Activated effector memory CD4-positive, alpha-beta T cell treated with anti-CD3 and anti-CD28 coated beads, Interleukin-2, amount 50 U/mL, for 16 hours (primary cell): ENCODE data around the gene CPLANE1.
"Not testable (repeated sequence)": the region's sequence is repeated elsewhere in the genome, so short reads cannot be mapped to it uniquely, and the experiment has no call there.

Experiments
- DNase-seq: peaks from one replicate; pipeline ENCODE4 v3.0.0-alpha.2; 2020

Gene CPLANE1

DNA sequence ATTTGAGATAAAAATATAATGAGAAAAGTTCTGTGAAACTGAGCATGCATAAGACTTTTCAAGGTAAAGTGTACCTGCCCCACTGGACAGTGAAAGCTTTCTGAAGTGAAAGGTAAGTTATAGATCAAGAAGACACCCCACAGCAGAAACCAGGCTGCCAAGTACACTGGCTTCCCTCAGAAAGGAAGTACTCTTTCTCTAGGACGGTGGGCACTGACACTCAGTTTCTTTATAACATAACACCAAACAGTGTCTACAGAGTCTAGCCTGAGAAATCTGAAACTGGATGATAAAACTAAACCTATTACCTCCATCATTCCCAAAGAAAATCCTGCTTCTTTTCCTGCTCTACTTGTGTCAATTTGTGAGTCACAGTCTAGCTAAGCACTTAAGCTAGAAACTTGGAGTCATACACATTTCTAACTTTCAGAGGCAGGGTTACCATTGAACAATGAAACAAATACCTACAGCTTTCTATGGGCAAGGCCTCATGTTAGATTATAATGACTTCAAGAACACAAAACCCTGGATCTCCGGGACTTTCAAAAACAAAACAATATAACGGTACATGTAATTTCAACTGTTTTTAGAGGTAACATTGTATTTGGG is 136.7 kb downstream of the CPLANE1 start:
- no peak for DNase-seq

DNA sequence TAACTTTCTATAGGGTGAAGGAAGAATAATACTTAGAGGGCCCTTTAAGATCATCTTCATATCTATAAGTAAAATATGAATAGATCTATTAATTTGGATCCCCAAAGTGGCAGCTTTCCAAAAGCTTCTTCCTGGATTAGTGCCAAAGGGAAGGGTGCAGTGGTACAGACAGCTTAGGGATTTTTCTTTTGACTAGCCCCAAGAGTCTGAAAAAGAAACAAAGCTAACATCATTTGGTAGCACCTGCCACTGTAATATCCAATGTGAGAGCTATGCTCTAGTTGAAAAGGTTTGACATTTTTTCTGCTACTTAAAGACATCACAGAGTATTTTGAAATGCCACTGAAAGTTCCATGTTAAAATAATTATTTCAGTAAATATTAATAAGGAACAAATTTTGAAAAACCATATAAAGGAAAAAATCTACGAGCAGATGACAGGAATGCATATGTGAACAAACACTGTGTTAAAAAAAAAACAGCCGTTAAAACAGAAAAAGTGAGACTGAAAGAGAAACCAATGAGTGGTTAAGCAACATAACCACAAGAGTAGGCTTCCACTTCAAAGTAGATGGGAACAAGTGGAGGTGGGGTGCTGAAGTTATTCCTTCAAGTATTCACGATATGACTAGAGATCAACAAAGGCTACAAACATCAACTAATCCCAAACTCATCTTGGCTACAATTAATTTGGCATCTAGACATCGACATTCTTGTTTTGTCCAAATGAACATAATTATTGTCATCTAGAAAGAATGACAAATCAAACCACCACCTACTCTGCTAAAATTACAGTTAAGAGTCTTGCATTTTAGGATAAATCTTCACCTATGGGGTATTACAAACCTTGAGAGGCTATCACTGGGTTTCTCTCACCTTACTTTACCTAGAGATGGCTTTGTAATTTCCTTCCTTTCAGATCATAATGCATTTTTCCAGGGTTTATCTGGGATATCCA is 137.5 kb downstream of the CPLANE1 start:
- no peak for DNase-seq

DNA sequence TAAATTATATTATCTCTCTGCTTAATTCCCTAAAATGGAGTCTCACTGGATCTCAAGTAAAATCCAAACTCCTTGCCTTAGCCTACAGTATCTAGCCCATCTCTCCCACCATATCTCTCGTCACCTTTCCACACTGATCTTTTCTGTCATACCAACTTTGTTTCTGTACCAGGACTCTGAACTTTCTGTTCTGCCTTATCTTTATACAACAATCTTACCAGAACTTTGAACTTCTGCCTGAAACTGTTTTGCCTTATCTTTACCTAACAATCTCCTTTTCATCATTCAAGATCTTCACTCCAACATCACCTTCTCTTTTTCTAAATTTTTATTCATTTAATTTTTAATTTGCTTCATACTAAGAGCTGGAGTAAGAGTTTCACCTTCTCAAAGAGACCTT is 139.0 kb downstream of the CPLANE1 start:
- no peak for DNase-seq

DNA sequence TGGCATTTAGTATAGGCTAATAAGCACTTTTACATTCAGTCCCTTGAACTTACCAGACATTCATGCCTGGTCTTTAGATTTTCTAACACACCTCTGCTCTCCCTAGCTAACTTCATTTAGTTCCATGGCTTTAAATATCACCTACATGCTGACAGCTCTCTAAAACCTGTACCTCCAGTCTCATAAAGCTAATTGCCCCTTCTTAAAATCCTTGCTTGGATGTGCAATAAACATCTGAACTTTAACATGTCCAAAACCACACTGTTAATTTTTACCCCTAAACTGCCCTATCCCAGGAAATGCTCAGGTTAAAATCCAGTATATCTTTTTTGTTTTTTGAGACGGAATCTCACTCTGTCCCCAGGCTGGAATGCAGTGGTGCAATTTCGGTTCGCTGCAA is 139.8 kb downstream of the CPLANE1 start:
- DNase-seq, result no peak

DNA sequence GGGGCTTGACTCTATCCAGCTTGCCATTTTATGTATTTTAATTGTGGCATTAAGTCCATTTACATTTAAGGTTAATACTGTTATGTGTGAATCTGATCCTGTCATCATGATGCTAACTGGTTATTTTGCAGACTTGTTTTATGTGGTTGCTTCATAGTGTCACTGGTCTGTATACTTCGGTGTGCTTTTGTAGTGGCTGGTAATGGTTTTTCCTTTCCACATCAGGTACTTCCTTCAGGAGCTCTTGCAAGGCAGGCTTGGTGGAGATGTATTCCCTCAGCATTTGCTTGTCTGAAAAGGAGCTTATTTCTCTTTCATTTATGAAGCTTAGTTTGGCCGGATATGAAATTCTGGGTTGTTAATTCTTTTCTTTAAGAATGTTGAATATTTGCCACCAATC is 145.9 kb downstream of the CPLANE1 start:
- DNase-seq, result no peak

DNA sequence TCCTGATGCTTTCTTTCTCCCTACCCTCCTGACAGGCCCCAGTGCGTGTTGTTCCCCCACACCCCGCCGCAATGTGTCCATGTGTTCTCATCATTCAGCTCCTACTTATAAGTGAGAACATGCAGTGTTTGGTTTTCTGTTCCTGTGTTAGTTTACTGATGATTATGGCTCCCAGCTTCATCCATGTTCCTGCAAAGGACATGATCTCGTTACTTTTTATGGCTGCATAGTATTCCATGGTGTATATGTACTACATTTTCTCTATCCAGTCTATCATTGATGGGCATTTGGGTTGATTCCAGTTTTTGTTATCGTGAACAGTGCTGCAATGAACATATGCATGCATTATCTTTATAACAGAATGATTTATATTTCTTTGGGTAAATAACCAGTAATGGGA is 149.9 kb downstream of the CPLANE1 start:
- DNase-seq, result not testable (repeated sequence)

DNA sequence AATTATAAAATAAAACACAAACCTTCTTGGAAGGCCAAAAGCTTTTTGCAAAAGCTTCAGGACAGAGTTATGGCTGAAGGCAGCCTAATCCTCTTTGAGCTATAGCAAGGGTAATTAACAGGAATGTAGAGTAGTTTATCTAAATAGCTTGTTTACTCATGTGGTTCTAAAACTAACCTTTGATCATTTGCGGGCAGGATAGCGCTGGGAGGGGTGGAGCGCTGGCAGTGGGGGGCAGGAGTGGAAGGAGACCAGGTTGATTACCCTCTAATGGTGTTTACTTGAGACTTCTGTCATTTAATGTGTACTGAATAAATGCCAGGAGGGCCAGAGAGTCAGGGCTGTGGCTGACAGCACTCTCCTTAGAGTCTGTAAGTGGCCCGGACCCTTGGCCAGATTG is 155.4 kb downstream of the CPLANE1 start:
- not testable (repeated sequence) for DNase-seq

DNA sequence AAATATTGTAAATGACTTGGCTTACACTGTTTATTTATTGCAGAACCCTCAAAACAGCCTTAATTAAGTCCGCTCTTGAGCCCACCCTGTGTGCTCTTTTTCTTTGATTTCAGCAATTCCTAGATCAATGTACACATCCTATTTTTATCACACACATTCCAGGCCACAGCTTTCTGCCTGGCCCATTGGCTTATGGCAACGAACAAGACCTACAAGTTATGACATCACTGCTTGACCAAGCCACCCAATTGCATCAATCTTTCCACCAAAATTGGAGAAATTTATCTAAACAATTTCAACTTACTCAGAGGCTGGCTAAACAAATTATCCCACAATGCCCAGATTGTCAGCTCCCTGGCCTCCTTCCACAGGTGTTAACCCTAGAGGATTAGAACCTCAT is 158.4 kb downstream of the CPLANE1 start:
- no peak for DNase-seq

DNA sequence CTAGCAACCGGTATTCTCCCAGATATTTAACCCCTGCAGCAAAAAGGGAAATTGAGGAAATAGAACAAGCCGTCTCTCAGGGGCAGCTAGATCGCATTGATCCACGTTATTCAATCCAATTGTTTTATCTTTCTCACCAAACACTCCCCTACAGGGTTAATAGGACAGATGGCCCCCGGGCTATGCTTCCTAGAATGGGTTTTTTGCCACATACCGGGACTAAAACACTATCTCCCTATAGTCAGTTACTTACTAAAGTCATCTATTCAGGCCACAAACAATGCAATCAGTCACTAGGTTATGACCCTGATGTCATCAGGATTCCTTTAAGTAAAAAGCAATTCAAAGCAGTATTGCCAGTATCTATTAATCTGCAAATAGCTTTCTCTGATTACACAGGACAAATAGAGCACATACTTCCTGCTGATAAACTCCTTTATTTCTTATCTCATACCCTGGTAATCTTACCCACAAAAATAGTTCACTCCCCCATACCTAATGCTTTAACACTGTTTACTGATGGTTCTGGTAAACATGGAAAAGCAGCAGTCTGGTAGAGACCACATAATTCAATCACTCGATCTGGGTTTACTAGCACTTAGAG is 159.0 kb downstream of the CPLANE1 start:
- no peak for DNase-seq

DNA sequence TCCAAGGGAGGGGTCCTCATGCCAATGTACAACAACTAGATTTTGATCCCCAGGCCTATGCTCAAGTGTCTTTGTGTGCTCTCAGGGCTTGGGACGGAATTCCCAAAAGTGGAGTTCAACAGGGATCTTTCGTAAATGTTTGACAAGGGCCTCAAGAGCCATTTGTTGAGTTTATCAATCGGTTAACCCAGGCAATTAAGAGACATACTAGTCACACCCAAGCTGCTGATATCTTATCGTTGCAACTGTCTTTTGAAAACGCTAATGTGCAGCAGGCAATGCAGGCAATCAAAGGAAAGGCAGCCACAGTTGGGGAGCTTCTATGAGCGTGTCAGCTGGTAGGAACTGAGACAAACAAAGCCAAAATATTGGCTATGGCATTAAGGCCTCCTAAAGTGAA is 161.2 kb downstream of the CPLANE1 start:
- DNase-seq, result no peak

DNA sequence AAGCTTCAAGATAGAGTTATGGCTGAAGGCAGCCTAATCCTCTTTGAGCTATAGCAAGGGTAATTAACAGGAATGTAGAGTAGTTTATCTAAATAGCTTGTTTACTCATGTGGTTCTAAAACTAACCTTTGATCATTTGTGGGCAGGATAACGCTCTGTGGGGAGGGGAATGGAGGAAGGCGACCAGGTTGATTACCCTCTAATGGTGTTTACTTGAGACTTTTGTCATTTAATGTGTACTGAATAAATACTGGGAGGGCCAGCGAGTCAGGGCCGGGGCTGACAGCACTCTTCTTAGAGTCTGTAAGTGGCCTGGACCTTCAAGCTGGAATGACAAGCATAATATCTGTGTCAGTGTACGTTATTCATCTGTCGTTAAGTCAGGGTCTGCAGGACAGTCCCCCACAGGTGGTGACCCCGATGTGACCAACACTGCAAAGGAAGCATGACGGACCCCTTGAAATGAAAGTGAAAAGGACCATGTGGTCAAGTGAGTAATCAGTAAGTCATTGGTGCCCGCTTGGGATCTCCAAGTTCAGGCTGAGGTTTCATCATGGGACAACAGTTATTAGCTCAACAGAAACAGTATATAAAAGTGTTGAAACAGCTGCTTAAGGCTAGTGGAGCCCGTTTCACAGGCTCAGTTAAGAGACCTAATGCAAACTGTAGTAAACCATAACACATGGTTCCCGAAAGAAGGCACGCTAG is 162.6 kb downstream of the CPLANE1 start:
- no peak for DNase-seq

DNA sequence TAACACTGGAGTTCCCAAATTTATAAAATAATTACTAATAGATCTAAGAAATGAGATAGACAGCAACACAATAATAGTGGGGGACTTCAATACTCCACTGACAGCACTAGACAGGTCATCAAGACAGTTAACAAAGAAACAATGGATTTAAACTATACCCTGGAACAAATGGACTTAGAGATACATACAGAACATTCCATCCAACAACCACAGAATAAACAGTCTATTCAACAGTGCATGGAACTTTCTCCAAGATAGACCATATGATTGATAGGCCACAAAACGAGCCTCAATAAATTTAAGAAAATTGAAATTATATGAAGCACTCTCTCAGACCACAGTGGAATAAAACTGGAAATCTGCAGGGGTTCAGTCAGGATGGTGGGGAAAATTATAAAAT is 163.2 kb downstream of the CPLANE1 start:
- not testable (repeated sequence) for DNase-seq

DNA sequence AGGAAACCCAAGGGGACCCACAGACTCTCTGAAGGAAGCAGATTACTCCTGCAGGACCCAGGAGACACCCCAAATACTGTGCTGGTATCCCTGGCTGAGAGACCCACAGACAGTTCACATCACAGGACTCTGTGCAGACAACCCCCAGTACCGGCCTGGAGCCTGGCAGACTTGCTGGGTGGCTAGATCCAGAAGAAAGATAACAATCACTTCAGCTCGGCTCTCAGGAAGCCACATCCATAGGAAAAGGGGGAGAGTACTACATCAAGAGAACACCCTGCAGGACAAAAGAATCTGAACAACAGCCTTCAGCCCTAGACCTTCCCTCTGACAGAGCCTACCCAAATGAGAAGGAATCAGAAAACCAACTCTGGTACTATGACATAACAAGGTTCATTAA is 166.2 kb downstream of the CPLANE1 start:
- not testable (repeated sequence) for DNase-seq

DNA sequence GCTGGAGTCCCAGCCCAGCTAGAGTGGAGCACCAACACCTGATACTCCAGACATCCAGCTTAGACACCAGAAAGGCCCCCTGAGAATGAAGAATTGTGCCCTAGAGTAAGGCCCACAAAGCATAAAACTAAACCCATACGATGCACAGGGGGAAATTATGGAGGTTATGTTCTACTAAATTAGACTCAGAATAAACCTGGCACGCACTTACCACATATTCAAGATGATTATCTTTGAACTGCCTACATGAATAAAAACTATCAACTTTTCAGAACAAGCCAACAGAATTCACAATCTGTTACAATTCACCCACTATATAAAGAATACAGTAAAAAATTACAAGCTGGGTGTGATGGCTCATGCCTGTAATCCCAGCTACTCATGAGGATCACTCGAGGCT is 168.5 kb downstream of the CPLANE1 start:
- no peak for DNase-seq

DNA sequence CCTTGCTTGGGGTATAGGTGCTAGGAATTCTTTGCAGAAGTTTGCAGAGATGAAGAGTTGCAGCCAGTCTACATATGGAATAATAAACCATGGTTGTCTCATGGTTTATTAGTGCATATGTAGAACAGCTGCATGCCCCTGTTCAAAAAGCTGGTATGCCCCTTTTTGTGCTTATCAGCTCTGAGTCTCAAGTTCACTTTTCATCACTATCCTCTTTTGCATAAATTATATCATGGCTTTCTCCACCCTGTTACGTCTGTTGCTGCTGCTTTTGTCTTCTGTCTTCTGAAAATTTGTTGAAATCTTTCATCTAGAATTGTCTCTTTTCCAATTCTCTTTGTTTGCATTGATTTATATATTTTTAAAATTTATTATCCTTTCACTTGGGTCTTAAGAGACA is 172.0 kb downstream of the CPLANE1 start:
- no peak for DNase-seq

DNA sequence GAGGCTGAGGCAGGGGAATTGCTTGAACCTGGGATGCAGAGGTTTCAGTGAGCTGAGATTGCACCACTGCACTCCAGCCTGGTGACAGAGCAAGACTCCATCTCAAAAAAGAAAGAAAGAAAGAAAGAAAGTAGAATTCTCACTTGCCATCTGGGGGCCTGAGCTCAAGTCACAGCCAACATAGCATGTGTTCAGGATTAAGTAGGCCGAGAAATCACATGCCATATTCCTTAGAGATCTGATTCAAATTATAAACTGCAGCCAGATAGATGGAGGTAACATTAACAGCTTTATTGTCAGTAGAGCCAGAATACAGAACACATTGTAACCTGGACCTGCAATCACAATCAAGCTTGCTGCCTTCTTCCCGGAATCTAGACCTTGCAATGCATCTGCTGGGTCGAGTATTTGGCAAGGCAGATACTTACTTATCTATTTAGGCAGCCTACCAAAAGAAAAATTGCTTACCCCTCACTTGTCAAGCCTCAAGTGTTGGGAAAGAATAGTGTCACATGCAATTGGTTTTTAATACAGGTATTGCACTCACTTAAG is 173.7 kb downstream of the CPLANE1 start:
- DNase-seq, result no peak

DNA sequence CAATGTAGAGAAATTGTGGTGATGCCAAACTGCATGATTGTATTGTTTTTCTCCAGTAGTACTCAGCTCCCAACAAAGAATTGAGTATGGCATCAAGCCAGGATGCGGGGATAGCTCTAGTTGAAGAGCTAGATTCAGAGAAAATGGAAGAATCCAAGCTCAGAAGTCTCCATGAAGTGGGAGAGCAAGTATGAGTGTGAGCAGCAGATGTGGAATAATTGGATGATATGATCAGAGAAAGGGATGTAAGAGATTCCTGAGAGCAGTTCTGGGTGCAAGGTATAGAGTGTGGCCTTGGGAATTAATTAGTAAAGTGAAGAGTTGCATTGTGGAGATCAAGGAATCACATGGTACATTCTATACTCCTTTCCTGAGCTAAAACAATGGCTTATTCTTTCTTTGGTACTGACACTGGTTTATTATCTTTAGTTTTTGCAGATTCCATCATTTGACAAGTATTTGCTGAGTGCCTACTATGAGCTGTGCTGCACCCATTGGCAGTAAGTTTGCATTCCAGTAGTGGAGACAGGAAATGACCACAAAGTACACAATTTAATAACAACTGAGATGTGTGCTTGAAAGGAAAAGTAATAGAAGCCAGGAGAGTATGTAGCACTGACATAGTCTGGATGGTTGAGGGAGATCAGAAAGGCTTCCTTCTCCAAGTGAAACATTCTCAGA is 177.1 kb downstream of the CPLANE1 start:
- DNase-seq, result no peak

DNA sequence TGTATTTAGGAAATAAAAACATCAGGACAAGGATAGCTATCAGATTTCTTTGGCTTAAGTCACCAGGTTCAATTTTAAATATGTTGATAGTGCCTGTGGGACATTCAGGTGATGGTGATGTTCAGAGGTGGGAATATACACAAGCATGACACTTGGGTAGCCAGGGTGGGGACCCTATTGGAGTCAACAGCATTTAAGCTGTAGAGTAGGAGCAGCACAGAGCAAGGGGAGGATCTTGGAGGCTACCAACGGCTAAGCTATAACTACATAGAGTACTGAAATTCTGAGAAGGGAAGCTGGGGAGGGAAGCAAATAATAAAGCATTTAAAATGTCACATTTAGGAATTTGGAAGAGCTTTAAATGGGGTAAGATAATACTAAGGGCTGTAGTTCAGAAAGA is 177.7 kb downstream of the CPLANE1 start:
- no peak for DNase-seq

DNA sequence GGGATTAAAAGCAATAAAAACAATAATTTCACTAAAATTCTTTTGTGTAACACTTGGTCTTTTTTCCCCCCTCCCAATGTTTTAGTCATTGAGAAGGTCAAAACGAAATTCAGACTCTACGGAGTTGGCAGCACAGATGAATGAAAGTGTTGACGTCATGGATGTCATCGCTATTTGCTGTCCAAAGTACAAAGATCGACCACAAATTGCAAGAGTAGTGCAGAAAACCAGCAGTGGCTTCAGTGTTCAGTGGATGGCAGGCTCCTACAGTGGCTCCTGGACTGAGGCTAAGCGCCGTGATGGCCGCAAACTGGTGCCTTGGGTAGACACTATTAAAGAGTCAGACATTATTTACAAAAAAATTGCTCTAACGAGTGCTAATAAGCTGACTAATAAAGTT is 184.7 kb downstream of the CPLANE1 start:
- DNase-seq, result no peak

DNA sequence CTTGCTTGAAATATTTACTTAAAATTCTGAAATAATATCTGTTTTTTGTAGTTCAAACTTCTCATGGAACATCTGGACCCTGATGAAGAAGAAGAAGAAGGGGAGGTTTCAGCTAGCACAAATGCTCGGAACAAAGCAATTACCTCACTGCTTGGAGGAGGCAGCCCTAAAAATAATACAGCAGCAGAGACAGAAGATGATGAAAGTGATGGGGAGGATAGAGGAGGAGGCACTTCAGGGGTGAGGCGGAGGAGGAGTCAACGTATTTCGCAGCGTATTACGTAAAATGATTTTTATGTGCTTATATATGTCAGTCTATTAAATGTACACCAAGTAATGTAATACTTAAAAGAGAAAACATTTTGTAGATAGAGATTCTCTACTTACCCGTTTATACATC is 185.4 kb downstream of the CPLANE1 start:
- DNase-seq, result no peak

DNA sequence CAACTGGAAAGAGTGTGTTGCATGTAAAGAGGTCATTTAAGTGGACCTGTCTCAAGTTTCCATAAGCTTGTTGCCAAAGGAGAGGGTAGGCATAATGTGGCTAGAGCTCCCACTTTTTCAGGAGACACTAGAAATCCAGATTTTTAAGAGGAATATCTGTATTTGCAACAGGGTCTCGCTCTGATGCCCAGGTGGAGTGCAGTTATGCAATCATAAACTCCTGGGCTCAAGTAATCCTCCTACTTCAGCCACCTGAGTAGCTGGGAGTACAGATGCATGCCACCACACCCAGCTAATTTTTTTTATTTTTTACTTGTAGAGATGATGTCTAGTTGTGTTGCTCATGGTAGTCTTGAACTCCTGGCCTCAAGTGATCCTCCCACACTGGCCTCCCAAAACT is 189.1 kb downstream of the CPLANE1 start:
- DNase-seq, result no peak

DNA sequence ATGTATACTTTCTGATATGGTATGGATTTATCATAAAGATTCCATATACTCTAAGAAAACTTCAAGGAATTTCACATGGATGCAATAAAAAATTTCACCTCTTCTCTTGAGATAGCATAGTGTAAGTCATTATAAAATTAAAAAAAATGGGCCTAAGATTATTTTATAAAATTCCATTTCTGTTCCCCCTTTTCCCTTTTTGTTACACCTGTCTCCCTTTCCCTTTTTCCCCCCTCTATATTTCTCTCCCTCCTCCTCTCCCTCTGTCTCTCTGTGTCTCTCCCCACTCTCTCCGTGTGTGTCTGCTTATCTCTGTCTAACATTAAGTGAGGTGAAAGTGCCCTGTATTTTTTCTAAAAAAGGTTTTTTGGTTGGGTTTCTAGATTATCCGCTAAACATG is 192.4 kb downstream of the CPLANE1 start:
- DNase-seq, result no peak
